ENCODE results near the gene ASTN1.

The ASTN1 gene

GRCh38 chr1:176998183-176998795 is 166.2 kb downstream of the ASTN1 start:
- DNase-seq (ENCODE audit: low spot score) = no peak
- CTCF ChIA-PET = no interaction called here

GRCh38 chr1:176996456-176997090 is 167.9 kb downstream of the ASTN1 start:
- no peak for DNase-seq (ENCODE audit: low spot score)
- TF ChIP-seq CTCF (conservative IDR thresholded peaks at IDR 0.05; ENCODE audit: low read depth) = no peak
- POLR2A ChIA-PET (ENCODE audit: low non-redundant PET) = no interaction called here
- H3K27ac ChIP-seq = no peak overlapping the region
- CTCF ChIA-PET = no interaction called here

More at GRCh38 chr1:176998183-176998795, 166.2 kb downstream of the ASTN1 start:
- TF ChIP-seq CTCF (conservative IDR thresholded peaks at IDR 0.05; ENCODE audit: low read depth) = no peak
- POLR2A ChIA-PET (ENCODE audit: low non-redundant PET) = no interaction called here
- H3K27ac ChIP-seq = no peak overlapping the region

- POLR2A ChIA-PET (ENCODE audit: low non-redundant PET) = no interaction called here
- peak; percentile 19 for DNase-seq (ENCODE audit: low spot score)
- TF ChIP-seq CTCF (conservative IDR thresholded peaks at IDR 0.05; ENCODE audit: low read depth) = no peak
- H3K27ac ChIP-seq = no peak overlapping the region
- CTCF ChIA-PET = no interaction called here
These were observed 169.4 kb downstream of the ASTN1 start for GRCh38 chr1:176994931-176995596.

- no peak overlapping the region for H3K27ac ChIP-seq
- no peak for DNase-seq (ENCODE audit: low spot score)
- POLR2A ChIA-PET (ENCODE audit: low non-redundant PET) = no interaction called here
- CTCF ChIA-PET = no interaction called here
- no peak for TF ChIP-seq CTCF (conservative IDR thresholded peaks at IDR 0.05; ENCODE audit: low read depth)
These were observed 170.9 kb downstream of the ASTN1 start for GRCh38 chr1:176993587-176993986.

GRCh38 chr1:176989754-176990153 is 174.8 kb downstream of the ASTN1 start:
- ChIA-PET CTCF (interaction anchor here (0.7 kb wide), 1 partner anchor 31 kb away, joined by 3 read pairs; no protein-coding TSS in a partner anchor), POLR2A (ENCODE audit: low non-redundant PET) (no interaction called here)
- no peak for DNase-seq (ENCODE audit: low spot score)
- no peak for TF ChIP-seq CTCF (conservative IDR thresholded peaks at IDR 0.05; ENCODE audit: low read depth)
- no peak overlapping the region for H3K27ac ChIP-seq

GRCh38 chr1:176989023-176989422 is 175.5 kb downstream of the ASTN1 start:
- no peak overlapping the region for H3K27ac ChIP-seq
- peak; percentile 70 for DNase-seq (ENCODE audit: low spot score)
- CTCF ChIA-PET = interaction anchor here (0.7 kb wide), 2 partner anchors 31 to 114 kb away, joined by 3 to 4 read pairs; no protein-coding TSS in a partner anchor
- POLR2A ChIA-PET (ENCODE audit: low non-redundant PET) = no interaction called here
- TF ChIP-seq CTCF (conservative IDR thresholded peaks at IDR 0.05; ENCODE audit: low read depth) = no peak

Data from RWPE1 (cell line).